Lower leg skin (tissue), 3 donors: ENCODE data around the gene NANOS1.

Experiments used
- POLR2A ChIP-seq, 2 donors: fragments of 450-650 bp; IDR thresholded peaks; one replicate each; pipeline ENCODE4 v1.6.1; 2016 to 2017; ENCODE audit warnings: antibody characterized with exemption in 2 of 2, mild to moderate bottlenecking in 1 of 2, moderate library complexity in 1 of 2
- TF ChIP-seq, protein P1 (sequence below), 3 donors: fragments of 450-650 bp; IDR thresholded peaks; one replicate each; pipeline ENCODE4 v1.5.1; 2016; ENCODE audit warnings: antibody characterized with exemption in 3 of 3, mild to moderate bottlenecking in 3 of 3, moderate library complexity in 2 of 3

DNA sequence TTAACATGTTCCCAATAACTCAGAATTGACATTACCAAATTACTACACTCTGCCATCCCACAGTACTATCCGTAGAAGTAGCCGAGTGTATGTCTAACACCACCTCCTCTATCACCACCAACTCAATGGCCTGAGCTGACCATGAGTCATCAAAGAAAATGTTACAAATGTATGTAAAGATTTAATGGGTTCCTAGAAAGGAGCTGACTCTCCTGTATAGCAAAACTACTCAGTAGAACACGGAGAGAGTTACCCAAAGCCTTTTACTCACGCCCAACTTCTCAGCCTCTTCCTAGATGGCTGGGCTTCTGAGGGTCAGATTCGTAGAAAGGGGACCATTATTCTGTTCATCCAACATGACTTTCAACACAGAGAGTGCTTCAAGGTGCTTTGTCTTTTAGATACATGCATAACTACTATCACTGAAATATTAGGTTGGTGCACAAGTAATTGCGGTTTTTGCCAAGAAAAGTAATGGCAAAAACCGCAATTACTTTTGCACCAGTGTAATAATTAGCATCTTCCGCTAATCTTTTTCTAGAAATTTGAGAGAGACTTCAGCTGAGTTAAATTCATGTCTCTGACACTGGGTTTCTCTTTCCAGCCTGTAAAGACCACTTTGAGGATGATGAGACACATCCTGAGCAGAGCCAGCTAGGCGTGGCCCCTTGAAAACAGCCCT, 24.0 kb upstream of the NANOS1 start:
- TF ChIP-seq POLR2A (IDR thresholded peaks at IDR 0.05), result no peak
- TF ChIP-seq, protein P1, sequence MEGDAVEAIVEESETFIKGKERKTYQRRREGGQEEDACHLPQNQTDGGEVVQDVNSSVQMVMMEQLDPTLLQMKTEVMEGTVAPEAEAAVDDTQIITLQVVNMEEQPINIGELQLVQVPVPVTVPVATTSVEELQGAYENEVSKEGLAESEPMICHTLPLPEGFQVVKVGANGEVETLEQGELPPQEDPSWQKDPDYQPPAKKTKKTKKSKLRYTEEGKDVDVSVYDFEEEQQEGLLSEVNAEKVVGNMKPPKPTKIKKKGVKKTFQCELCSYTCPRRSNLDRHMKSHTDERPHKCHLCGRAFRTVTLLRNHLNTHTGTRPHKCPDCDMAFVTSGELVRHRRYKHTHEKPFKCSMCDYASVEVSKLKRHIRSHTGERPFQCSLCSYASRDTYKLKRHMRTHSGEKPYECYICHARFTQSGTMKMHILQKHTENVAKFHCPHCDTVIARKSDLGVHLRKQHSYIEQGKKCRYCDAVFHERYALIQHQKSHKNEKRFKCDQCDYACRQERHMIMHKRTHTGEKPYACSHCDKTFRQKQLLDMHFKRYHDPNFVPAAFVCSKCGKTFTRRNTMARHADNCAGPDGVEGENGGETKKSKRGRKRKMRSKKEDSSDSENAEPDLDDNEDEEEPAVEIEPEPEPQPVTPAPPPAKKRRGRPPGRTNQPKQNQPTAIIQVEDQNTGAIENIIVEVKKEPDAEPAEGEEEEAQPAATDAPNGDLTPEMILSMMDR (IDR thresholded peaks at IDR 0.05), result no peak
